ENCODE data around the gene MRPL40.

Gene MRPL40

DNA sequence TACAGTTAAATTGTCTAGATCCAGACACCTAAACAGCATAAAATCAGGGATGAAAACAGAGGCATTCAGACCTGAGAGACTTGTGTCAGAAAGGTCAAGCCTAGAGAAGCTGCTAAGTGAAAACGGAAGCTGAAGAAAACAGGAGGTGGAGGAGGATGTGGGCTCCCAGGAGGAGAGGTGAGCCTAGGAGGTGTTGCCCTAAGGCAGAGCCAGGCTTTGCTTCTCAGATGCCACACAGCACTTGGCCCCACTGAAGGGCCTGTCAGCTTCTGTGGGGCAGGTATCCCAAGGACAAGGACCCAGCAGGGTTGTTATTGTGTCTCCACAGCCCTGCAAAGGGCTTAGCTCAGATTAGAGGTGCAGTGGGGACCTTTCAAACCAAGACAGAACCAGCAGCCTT lies 32.2 kb downstream of the MRPL40 start:
- DNase-seq = no peak

DNA sequence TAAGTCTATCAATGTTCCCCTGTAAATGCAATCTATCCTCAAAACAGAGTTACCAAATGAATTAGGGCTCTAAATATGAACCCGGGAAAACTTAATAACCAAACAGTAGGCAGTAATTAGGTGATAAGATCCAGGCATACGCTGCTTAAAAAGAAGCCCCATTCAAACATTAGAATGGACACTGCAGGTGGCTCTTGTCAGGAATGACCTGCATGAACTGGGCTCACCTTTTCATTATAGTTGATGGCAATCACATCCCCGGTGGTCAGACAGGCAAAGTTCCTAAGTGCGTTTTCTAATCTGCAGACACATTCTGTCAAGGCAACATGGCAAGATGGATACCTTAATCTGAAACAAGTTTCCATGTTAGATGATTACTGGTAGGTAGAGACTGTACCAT lies 32.6 kb downstream of the MRPL40 start:
- no peak for DNase-seq

DNA sequence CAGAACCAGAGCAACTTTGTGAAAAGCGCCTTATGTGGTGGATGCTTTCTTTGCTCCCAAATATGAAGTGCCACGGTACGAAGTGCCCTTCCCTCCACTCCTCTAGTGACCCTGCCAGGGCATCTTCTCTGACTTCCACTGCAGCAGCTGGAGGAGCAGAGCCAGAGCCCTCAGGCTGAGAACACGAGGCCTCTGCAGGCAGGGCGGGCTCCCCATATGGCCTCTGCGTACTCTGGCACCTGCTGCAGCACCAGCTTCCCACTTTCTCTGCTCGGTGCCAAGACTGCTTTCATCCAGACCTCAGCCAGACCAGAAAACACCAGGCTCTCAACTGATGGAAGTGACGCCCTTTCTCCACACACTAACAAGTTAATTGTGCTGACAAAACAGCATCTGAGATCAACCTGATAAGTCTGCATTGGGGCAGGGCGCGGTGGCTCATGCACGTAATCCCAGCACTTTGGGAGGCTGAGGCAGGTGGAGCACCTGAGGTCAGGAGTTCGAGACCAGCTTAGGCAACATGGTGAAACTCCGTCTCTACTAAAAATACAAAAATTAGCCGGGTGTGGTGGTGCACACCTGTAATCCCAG lies 33.9 kb downstream of the MRPL40 start:
- DNase-seq = no peak

DNA sequence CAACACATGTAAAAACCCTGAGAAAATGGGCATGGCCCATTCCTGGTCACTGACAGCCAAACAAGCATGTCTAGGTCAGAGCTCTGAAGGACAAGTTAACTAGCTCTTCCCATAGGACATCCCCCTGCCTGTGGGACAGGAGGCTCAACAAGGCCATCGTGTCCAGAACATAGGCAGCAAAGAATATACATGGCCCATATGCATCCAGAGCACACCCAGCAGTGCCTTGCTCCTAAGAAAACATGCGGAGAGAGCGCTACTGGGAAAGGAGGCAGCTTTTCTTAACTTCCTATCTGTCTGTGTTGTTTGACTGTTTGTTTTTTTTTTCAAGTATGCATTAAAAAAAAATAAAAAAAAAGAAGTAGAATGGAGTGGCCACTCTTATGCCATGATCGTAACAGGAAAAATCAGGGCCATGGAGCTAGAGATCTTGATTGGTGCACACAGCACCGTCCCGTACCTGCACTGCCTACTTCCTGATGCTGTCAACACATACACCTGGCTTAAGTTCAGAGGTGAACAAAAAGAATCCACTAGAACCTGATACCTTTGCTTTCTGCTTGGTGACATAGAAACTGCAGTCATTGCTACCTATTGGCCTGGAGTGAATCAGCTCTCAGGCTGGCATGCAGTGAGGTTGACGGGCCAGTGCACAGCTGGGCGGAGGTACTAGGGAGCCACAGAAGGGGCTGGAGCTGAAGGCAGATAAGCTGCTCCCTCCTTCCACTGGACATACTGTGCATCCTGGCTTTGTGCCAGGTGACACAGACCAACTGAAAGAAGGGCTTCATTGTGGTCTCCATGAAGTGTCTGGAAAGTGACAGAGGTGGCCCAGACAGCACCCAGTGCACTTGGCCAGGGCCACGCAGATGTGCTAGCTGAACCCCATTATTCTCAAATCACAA lies 34.8 kb downstream of the MRPL40 start:
- DNase-seq = no peak

DNA sequence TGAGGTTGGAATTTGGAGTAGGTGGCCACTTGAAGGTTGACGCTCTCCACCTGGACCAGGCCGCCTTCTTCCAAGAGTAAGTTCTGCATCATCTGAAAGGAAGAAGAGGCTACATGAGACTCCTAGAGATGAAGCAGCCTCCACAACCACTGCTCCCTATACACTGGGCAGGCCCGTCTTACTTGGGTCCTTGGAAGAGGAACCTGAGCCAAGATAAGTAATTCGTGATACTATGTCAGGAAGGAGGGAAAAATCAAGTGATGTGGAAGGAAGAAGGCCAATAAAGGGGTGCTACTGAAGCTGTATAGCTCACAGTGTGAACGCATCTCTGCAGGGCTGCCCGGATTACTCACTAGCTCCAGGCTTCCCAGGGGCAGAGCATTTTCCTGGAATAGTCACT lies 35.6 kb downstream of the MRPL40 start:
- DNase-seq = no peak

DNA sequence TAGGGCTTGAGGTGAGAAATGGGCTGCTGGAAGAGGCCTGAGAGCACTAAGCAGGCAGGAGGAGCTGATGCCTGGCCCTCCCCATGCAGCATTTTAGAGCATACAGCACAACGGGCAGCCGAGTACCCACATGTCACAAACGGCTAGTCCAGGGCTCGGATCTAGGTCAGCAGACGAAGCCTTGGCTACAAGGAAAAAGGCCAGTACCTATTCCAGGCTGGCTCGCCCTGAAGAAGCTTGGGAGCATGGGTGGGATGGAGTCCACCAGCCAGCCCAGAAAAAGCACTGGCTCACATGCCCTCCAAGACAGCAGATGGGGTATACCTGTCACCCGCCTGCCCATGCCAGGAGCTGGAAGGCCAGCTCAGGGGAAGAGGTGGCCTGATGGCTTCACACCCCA lies 37.1 kb downstream of the MRPL40 start:
- no peak for DNase-seq

DNA sequence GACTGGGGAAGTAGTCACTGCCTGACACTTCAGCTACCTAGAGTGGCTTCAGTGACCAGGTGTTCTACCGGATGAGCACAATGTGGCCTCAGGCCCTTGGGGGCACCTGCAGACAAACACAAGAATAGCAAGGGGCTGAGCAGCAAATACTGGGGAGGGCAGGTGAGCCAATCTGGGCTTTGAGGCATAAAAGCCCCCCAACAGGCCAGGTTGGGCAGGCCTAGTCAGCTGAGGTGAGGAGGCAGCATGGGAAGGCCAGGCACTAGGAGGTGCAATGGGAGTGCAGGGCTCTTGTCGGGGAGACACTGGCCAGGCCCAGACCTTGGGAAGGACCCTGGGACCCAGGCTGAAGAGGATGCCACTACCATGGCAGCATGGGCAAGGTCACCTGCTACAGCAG lies 37.7 kb downstream of the MRPL40 start:
- DNase-seq = no peak

DNA sequence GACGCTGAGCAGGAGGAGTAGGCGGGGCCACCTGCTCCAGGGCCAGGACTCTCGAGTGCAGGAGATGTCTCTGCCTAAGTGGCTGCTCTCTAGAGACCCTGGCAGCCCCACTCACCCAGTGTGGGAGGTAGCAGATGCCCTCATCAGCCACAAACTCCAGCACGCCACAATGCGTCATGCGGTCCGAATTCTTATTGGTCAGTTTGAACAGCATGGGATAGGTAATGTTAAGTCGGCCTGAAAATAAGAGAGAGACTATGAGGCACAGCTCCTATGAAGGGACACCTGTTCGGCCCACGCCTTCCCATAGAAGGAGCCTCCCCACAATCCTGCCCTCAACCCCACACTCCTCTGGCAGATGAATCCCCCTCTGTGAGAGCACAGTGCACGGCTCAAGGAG lies 39.2 kb downstream of the MRPL40 start:
- DNase-seq = no peak

DNA sequence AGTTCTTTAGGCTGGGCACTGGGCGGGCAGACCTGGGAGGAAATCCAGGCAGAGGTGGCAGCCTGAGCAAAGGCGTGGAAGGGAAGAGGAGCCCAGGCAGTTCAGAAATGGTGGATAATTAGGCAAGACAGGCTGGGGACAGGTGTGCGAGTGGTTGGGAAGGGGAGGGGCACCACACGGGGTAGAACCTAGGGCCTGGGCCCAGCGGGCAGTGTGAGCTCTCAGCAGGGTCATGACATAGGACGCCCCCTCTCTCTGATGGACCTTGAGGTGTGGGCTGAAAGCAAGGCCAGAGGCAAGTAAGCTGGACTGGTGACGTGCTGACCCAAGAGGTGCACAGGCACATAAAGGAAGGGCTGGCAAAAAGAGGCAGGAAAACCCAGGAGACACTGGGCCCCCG lies 39.9 kb downstream of the MRPL40 start:
- no peak for DNase-seq

DNA sequence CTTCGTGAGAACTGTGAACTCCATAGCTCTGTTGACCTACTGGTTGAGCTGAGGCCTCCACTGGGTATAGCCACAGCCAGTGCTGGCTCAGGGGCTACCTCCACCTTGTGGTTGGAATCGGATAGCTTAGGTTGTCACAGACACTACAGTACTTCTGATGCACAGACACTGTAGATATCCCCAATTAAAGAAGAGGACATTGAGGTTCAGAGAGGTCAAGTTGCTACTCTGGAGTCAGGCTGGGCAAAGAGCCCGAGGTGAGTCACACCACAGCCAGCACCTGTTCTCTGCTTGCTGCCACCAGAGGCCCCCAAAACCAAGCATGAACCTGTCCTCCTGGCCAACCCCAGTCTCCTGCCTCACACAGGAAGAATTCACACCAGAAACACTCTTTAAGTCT lies 41.2 kb downstream of the MRPL40 start:
- DNase-seq = no peak

DNA sequence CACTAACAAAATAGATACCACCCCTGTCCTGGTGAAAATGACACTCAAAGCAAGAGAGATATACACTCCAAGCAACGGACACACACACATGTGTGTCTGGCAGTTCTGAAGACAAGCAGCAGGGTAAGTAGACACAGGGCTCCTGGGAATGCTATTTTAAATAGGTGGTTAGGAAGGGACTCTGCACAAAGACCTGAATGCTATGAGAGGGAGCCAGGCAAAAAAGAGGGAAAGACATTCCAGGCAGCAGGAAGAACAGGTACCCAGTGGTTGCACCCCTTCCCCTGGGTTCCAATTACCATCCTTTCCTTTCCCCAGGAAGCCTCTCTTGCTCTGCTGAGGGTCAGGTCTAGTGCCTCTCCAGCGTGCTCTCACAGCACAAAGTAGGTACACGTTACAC lies 43.7 kb downstream of the MRPL40 start:
- DNase-seq = no peak

DNA sequence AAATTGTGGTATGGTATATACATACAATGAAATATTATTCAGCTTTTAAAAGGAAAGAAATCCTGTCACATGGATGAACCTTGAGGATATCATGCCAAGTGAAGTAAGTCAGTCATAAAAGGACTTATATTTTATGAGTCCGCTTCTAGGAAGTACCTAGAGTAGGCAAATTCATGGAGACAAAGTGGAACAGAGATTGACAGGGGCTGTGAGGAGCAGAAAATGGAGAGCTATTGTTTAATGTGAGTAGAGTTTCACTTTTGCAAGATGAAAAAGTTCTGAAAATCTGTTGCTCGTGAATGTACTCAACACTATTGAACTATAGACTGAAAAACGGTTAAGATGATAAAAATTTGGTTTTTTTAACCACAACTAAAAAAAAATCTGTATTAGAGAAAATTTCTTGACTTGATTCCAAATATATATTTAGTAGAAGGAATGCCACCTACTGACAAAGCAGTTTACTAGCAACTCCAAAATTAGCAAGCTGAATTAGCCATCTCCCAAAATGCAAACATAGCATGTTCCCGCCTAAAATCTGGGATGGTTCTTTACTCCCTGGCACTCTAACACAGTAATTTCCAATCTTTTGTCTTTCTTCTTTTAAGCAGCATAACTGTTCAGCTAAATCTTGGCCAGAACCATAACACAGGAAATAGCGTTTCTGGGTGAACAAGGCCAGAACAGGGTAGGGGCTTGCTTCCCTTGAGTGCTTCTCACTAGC lies 45.1 kb downstream of the MRPL40 start:
- no peak for DNase-seq

DNA sequence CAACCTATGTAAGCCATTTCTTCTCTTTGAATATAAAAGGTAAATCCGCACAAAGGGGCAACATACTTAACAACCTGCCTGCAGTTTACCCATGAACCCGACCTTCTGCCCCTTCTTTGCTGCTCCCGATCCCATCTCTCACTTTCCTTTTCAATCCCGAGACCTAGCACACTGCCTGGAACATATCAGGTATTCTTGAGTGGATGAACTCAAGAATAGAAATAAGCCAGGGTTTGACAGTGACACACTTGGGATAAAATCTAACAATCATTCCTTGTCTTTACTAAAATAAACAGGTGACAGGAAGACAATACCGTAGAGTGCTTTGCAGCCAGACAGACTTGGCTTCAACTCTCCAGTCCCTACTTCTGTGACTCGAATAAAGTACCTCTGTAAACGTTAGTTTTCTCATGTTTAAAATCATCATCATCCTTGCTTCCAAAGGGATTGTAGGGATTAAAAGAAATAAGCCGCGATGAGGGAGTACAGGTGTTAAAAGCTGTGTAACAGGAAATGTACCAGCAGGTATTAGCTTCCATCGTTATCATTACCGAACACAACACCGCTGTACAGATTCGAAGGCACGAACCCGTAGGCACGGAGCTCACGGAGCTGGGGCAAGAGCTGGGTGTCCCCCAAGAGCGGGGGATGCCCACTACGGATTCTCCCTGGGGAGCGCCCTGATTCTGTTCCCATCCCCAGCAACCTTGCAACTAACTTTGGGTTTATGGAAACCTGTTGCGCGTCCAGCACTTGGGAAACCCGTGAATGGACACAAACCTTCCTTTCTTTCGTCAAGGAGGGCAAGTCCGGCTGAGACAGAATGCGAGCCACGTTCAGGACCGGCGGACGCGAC lies 45.9 kb downstream of the MRPL40 start:
- peak; percentile 6 for DNase-seq

DNA sequence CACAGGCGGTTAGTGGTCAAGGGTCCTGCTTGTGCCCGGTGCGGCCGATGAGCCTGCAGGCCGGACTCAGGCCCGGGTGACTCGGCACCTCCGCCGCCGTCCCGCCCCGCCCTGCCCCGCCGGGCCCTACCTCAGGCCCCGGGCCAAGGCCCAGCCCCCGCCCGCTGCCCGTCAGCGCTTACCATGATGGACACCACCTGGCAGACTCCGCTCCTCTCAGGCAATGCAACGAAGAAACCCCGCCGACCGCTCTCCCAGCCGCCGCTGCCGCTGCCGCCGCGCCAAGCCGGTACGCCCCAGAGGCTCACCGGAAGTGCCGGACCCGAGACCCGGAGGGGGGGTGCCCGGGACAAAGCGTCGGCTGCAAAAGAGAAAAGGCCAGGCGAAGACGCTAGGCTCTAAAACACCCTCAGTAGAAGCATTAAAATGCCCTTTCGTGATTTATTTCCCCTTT lies 46.6 kb downstream of the MRPL40 start, which contains the start of gene UFD1:
Gene UFD1 (minus strand): TSS at position 293 of the 454 bp plus-strand sequence. CDS start 108 bp downstream, at position 185.
- DNase-seq = peak; percentile 80

DNA sequence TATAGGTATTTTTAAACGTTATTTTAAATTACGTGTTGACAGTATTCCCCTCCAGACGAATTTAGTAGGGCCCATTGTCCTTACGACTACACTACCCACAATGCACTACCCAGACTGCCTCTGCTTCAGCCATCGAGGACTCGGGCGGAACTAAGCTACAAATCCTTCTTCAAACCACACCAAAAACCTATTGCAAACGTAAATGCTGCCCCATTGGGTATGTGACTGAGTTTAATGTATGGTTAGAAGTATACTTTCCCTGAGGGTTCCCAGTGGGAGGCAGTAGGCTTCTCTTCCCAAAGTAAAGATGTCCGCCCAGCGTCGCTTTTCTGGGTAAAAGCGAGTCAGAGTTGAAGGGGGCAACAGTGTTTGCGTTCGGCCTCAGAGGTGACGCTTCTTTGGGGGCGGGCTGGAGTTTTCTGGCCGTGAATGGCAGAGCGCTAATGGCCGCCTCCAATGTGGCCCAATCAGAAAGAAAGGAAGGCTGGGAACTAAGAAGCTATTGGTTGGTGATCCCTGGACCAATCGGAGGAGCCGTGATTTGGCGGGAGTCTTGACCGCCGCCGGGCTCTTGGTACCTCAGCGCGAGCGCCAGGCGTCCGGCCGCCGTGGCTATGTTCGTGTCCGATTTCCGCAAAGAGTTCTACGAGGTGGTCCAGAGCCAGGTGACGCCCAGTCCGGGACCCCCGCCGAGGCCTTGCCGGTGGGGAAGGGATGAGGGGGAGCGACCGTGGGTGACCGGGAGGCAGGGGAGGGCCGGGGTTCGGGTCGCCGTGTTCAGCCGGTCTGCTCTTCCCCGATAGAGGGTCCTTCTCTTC lies 47.2 kb downstream of the MRPL40 start, which contains the start of gene CDC45:
Gene CDC45 (plus strand): TSS at position 566 of the 818 bp plus-strand sequence. CDS start 49 bp downstream, at position 615.
- peak; percentile 96 for DNase-seq

DNA sequence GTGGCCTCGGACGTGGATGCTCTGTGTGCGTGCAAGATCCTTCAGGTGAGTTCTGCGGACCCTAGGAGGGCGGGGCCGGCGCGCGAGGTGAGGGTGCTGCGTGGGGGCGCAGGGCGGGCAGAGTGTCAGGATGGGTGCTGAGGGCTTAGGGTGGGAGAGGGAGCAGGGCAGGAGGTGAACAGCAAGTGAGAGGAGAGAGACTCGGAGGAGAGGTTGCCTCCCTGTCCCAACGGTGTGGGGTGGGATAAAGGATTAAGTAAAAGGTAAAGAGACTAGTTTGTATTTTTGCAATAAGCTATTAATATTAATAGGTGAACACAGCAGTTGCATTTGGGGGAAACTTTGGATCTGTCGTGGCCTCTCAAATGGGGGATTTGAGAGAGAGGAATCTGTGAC lies 47.8 kb downstream of the MRPL40 start:
- DNase-seq = no peak

DNA sequence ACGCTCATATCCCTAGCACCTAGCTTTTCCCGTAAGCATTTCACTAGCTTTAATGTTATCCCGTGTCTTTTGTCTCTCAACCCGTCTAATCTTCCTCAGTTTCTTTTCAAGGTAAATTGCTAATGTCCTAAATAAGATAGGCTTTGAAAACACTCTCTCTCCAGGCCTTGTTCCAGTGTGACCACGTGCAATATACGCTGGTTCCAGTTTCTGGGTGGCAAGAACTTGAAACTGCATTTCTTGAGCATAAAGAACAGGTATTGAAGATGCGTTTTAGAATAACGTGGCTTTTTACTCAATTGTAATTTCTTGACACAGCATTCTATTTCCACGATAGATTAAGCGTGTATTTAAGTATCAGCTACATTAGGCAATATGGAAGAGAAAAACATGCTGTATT lies 48.4 kb downstream of the MRPL40 start:
- no peak for DNase-seq

DNA sequence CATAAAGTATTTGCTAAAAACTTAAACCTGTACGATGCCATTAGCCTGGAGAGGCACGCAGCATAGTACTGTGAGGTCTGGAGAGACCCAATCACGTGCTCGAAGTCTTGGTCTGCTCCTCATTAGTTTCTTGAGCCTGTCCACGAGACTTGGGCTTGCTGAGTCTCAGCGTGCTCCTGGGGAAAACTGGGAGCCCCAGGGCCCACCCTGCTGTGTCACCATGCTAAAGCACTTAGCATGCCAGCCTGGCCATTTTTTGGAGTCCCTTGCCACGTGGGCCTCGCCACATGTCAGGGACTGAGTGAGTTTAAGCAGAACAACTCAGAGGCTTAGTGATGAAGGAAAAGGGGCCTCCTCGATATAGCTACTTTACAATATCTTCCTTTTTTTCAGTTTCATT lies 50.0 kb downstream of the MRPL40 start:
- DNase-seq = no peak

DNA sequence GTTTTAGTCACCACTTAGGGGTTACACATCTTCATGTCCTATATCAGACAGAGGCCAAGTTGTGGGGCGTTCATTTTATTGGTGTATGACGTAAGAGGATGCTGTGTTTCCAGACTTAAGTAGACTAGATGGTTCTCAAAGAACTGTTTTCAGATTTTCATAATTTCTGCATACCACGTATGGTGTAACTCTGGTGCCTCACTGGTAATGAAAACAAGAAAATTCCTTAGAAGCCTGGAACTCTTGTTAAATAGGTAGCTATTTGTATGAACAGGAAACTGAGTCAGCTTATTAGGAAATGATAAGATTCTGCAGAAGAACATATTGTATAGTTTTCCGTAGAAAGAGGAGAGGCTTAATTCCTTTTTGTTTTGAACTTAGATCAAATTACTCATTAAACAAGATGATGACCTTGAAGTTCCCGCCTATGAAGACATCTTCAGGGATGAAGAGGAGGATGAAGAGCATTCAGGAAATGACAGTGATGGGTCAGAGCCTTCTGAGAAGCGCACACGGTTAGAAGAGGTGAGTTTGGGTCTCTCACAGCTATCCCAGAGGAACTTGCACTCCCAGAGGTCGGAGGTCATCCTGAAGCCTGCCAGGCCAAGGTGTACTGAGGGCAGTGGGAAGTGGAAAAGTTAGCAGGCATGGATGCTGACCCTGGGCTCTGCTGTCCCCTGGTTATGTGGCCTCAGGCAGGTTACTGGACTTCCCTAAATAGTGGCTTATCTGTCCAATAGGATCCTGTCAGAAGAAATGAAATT lies 51.3 kb downstream of the MRPL40 start:
- no peak for DNase-seq
